Sigmoid colon (tissue), 7 donors: ENCODE data around the gene NEU2. TPM values are rescaled to one million over a fixed set of nuclear protein-coding genes. Genes with fewer than 3 reads are reported as not detected.
"Not testable (repeated sequence)": the region's sequence is repeated elsewhere in the genome, so short reads cannot be mapped to it uniquely, and the experiment has no call there.

Source experiments
- DNase-seq: peaks from one replicate; pipeline ENCODE4 v3.0.0-alpha.2; 2019
- H3K27ac ChIP-seq, 4 donors: fragments of 200-600 bp; sonication (generic); one replicate each; pipeline ENCODE4 v1.5.1; 2016 to 2019; ENCODE audit warnings: mild to moderate bottlenecking in 1 of 4
- H3K27me3 ChIP-seq, 3 donors: fragments of 200-600 bp; sonication (generic); one replicate each; pipeline ENCODE4 v1.5.1; 2019; ENCODE audit warnings: mild to moderate bottlenecking in 1 of 3
- H3K36me3 ChIP-seq, 4 donors: fragments of 200-600 bp; sonication (generic); one replicate each; pipeline ENCODE4 v1.5.1; 2016 to 2019
- H3K4me1 ChIP-seq, 4 donors: fragments of 200-600 bp; sonication (generic); one replicate each; pipeline ENCODE4 v1.5.1; 2017 to 2019
- H3K4me3 ChIP-seq, 4 donors: fragments of 200-600 bp; sonication (generic); one replicate each; pipeline ENCODE4 v1.5.1; 2017 to 2019; ENCODE audit warnings: mild to moderate bottlenecking in 2 of 4, moderate library complexity in 1 of 4
- H3K9me3 ChIP-seq, 4 donors: fragments of 200-600 bp in 3 of 4; sonication (generic) in 3 of 4; one replicate each; pipeline versions ENCODE4 v1.5.1 to v1.6.1; 2013 to 2019
- CTCF ChIP-seq, 4 experiments: fragments of 450-650 bp in 3 of 4; fragments of 200-600 bp in 1 of 4; IDR thresholded peaks; one replicate each; pipeline ENCODE4 v1.5.1; 2016 to 2019; ENCODE audit warnings: antibody characterized with exemption in 4 of 4, mild to moderate bottlenecking in 3 of 4, moderate library complexity in 2 of 4
- EP300 ChIP-seq, 4 donors: sonication (generic); formaldehyde crosslinking; IDR thresholded peaks; one replicate each; pipeline ENCODE4 v1.6.1; 2017; ENCODE audit warnings: antibody characterized with exemption in 4 of 4
- POLR2A ChIP-seq, 2 donors: fragments of 450-650 bp; IDR thresholded peaks; one replicate each; pipeline ENCODE4 v1.6.1; 2016; ENCODE audit warnings: antibody characterized with exemption in 2 of 2, mild to moderate bottlenecking in 2 of 2, moderate library complexity in 2 of 2
- POLR2AphosphoS5 ChIP-seq, 4 donors: sonication (generic); formaldehyde crosslinking; IDR thresholded peaks; one replicate each; pipeline ENCODE4 v1.6.1; 2017; ENCODE audit warnings: antibody characterized with exemption in 4 of 4
- WGBS, 2 donors: extraction: QIAGEN DNeasy Blood & Tissue Kit; methylation state at CpG; one replicate each; pipeline ENCODE4 v1.1.7; 2013; 5-methylcytosine and 5-hydroxymethylcytosine counted together
- intact Hi-C: fragments of 100-400 bp; cut with DNase I; formaldehyde crosslinking; loops from one replicate; pipeline ENCODE4 v1.15.1; 2023
- polyA plus RNA-seq, 3 donors: library from polyadenylated mRNA; stranded (reverse); fragments of 200-250 nt; gene quantifications; one replicate each; pipeline ENCODE4 v1.2.3, GENCODE V29; 2013
- total RNA-seq, 4 donors: library from RNA; depleted of rRNA; stranded (reverse); fragments of >200 nt; gene quantifications; one replicate each; pipeline ENCODE4 v1.1.0, GENCODE V29; 2016
- donor health status: healthy with polysubstance abuse.
- donor health status: Bipolar disorder and iron deficiency.
- donor health status: healthy.

Gene NEU2
- total and polyA plus RNA-seq, 7 donors: not detected

DNA sequence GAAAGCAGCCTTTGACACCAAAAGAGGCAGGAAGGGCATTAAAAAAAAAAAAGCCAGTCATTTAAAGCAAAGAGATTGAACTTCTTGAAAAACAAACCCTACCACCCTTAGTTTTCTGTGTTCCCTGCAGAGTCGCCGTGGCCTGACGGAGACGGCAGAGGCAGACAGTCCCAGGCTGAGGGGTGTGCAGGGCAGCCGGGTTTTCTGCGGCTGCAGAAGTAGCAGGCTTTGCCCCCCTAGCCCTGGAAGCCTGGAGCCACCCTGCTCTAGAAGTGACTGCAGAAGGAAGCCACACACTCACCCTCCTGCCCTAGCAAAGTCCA is 30.4 kb downstream of the NEU2 start:
- Histone ChIP-seq H3K4me1 (peaks cover 0 to 8% (median 0%) of the 10 kb centered on the region in 4 donors), H3K27me3 (no peaks in the 10 kb centered on the region), H3K4me3 (no peak overlapping the region), H3K36me3 (no peaks in the 10 kb centered on the region), H3K27ac (peak overlapping the region in 1 of 4 donors; percentile 65), H3K9me3 (no peaks in the 10 kb centered on the region)
- TF ChIP-seq CTCF (IDR thresholded peaks at IDR 0.05): no peak
- TF ChIP-seq POLR2AphosphoS5 (IDR thresholded peaks at IDR 0.05): no peak
- TF ChIP-seq EP300 (IDR thresholded peaks at IDR 0.05): no peak
- no peak for TF ChIP-seq POLR2A (IDR thresholded peaks at IDR 0.05)
- WGBS, 2 donors: 45 to 86% methylated on average over 6 of the region's 6 CpGs
- no peak for DNase-seq
- intact Hi-C loops: no loop called here

DNA sequence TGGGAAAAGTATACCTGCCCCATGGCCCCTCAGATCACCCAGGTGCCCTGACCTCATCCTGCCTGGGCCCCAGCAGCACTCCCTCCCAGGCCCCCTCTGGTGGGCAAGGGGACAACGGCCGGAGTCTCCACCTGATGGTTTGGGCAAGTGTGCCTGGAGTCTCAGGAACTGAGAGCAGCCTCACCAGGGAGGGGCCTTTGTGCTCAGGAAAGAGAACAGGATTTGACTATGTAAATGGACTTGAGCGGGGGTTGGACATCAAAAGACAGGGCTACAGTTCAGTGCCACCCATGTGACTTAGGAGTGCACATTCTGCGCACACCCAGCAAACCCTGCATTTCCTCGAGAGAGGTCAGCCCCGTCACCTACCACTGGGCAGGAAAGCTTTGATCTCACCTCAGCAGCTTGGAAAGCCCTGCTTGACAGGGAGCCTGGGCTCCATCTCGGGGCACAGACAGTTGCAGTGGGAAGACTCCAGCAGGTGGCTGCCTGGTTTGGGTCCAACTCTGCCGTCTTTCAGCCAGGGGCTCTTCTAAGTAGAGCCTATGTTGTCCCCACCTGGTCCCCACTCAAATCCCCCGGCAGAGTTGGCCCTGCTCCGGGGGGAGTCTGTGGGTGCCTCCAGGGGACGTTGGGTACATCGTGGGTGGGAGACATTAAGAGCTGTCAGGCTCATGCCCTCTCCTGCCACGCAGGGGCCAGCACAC is 30.9 kb downstream of the NEU2 start:
- no peaks in the 10 kb centered on the region for H3K9me3 ChIP-seq
- H3K36me3 ChIP-seq: no peaks in the 10 kb centered on the region
- H3K27ac ChIP-seq: peak overlapping the region in 2 of 4 donors; percentile 8 to 65
- DNase-seq: peak; percentile 58
- H3K4me3 ChIP-seq: no peak overlapping the region
- TF ChIP-seq CTCF (IDR thresholded peaks at IDR 0.05) (no peak), POLR2AphosphoS5 (IDR thresholded peaks at IDR 0.05) (peak in 1 of 4 donors; percentile 11)
- peaks cover 0 to 8% (median 0%) of the 10 kb centered on the region in 4 donors for H3K4me1 ChIP-seq
- WGBS, 2 donors: 51 to 76% methylated on average over 13 of the region's 13 CpGs
- no peaks in the 10 kb centered on the region for H3K27me3 ChIP-seq
- intact Hi-C loops: no loop called here

DNA sequence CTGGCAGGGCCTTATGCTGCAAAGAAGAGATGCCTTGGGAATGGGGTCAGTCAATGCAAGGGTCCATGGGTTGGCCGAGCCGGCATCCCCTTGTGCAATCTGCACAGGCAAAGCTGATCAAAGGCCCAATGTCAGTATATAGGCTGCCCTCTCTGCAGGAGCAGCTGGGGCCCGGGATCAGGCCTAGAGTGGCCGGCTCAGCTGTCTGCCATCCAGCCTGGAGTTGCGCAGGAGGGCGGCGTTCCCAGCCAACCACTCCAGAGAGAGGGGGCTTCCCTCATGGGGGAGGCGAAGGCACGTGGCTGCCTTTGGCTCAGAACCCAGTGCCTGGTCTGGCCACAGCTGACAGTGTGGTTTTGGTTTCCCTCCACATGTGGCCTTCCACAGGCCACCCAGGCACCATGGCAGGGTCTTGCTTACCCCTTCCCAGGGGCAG is 31.5 kb downstream of the NEU2 start:
- H3K9me3 ChIP-seq: no peaks in the 10 kb centered on the region
- intact Hi-C loops: no loop called here
- TF ChIP-seq POLR2A (IDR thresholded peaks at IDR 0.05) (no peak), EP300 (IDR thresholded peaks at IDR 0.05) (no peak), POLR2AphosphoS5 (IDR thresholded peaks at IDR 0.05) (no peak)
- peak overlapping the region in 1 of 4 donors; percentile 8 for H3K27ac ChIP-seq
- H3K27me3 ChIP-seq: no peaks in the 10 kb centered on the region
- DNase-seq: no peak
- WGBS, 2 donors: 74 to 87% methylated on average over 9 of the region's 9 CpGs
- H3K4me3 ChIP-seq: no peak overlapping the region
- H3K4me1 ChIP-seq: peaks cover 0 to 8% (median 0%) of the 10 kb centered on the region in 4 donors
- H3K36me3 ChIP-seq: no peaks in the 10 kb centered on the region

GRCh38 chr2:233064530-233065199 is 32.2 kb downstream of the NEU2 start:
- H3K4me1 ChIP-seq: peaks cover 0 to 8% (median 0%) of the 10 kb centered on the region in 4 donors
- no peaks in the 10 kb centered on the region for H3K9me3 ChIP-seq
- H3K27me3 ChIP-seq: no peaks in the 10 kb centered on the region
- H3K27ac ChIP-seq: no peak overlapping the region
- DNase-seq: peak; percentile 34
- no peak for TF ChIP-seq EP300 (IDR thresholded peaks at IDR 0.05)
- no peak for TF ChIP-seq POLR2AphosphoS5 (IDR thresholded peaks at IDR 0.05)
- no peak for TF ChIP-seq POLR2A (IDR thresholded peaks at IDR 0.05)
- no peak for TF ChIP-seq CTCF (IDR thresholded peaks at IDR 0.05)
- WGBS, 2 donors: 74 to 77% methylated on average over 16 of the region's 16 CpGs
- no peak overlapping the region for H3K4me3 ChIP-seq
- intact Hi-C loops: no loop called here
- H3K36me3 ChIP-seq: no peaks in the 10 kb centered on the region

DNA sequence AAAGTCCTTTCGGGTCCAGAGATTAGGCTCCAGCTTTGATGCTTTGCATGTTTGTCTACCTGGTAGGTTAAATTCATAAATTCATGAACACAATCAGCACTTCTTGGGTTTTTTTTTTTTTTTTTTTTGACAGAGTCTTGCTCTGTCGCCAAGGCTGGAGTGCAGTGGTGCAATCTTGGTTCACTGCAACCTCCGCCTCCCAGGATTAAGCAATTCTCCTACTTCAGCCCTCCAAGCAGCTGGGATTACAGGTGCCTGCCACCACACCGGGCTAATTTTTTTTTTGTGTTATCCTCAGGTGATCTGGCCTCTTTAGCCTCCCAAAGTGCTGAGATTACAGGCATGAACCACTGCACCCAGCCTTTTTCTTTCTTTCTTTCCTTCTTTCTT is 32.7 kb downstream of the NEU2 start:
- DNase-seq: peak; percentile 24
- H3K4me3 ChIP-seq, H3K36me3 ChIP-seq, H3K27ac ChIP-seq, intact Hi-C loops, H3K9me3 ChIP-seq, H3K27me3 ChIP-seq, H3K4me1 ChIP-seq: not testable (repeated sequence)
- 85 to 91% methylated on average over 4 of the region's 4 CpGs for WGBS, 2 donors
